Trophoblast cell (in vitro differentiated cells and primary cell): Measurements from ENCODE around the gene C6orf136.

ENCODE experiments used
- DNase-seq, 2 donors: peaks; one replicate each; pipeline ENCODE4 v3.0.0-alpha.2; 2016
- H2AFZ ChIP-seq: 2 replicates; pipeline ENCODE4 v1.6.1; 2013; ENCODE audit warnings: low read length, moderate library complexity, mild to moderate bottlenecking; ENCODE audit not compliant: insufficient read depth, poor library complexity
- H2AK5ac ChIP-seq: 2 replicates; pipeline ENCODE4 v1.6.1; 2013; ENCODE audit warnings: mild to moderate bottlenecking, low read length
- H2BK120ac ChIP-seq: 2 replicates; pipeline ENCODE4 v1.6.1; 2013; ENCODE audit warnings: low read length, mild to moderate bottlenecking, moderate library complexity; ENCODE audit not compliant: insufficient read depth, poor library complexity
- H2BK12ac ChIP-seq: 2 replicates; pipeline ENCODE4 v1.6.1; 2013; ENCODE audit warnings: mild to moderate bottlenecking, low read length, moderate library complexity
- H2BK5ac ChIP-seq: 2 replicates; pipeline ENCODE4 v1.6.1; 2013; ENCODE audit warnings: low read length, low read depth, moderate library complexity, mild to moderate bottlenecking; ENCODE audit not compliant: poor library complexity
- H3K14ac ChIP-seq: 2 replicates; pipeline ENCODE4 v1.6.1; 2013; ENCODE audit warnings: mild to moderate bottlenecking, low read length
- H3K18ac ChIP-seq: 2 replicates; pipeline ENCODE4 v1.6.1; 2013; ENCODE audit warnings: mild to moderate bottlenecking, low read length
- H3K23ac ChIP-seq: 2 replicates; pipeline ENCODE4 v1.6.1; 2013; ENCODE audit warnings: low read length
- H3K27ac ChIP-seq: 2 replicates; pipeline ENCODE4 v1.5.1; 2013; ENCODE audit warnings: low read depth, mild to moderate bottlenecking, inconsistent platforms, low read length, moderate library complexity
- H3K27me3 ChIP-seq: 2 replicates; pipeline ENCODE4 v1.6.1; 2013; ENCODE audit warnings: inconsistent platforms, mild to moderate bottlenecking, low read length, moderate library complexity; ENCODE audit not compliant: insufficient read depth
- H3K36me3 ChIP-seq, 2 experiments: 1 replicate in 1 of 2; 2 replicates in 1 of 2; pipeline ENCODE4 v1.6.1; 2013; ENCODE audit warnings: low read length in 2 of 2, mild to moderate bottlenecking in 2 of 2, moderate library complexity in 1 of 2; ENCODE audit not compliant: insufficient read depth in 2 of 2, control insufficient read depth in 1 of 2
- H3K4ac ChIP-seq: 2 replicates; pipeline ENCODE4 v1.6.1; 2013; ENCODE audit warnings: low read depth, mild to moderate bottlenecking, low read length, moderate library complexity
- H3K4me1 ChIP-seq, 2 experiments: 1 replicate in 1 of 2; 2 replicates in 1 of 2; pipeline ENCODE4 v1.6.1; 2013; ENCODE audit warnings: low read length in 2 of 2, mild to moderate bottlenecking in 2 of 2, moderate library complexity in 1 of 2; ENCODE audit not compliant: insufficient read depth in 2 of 2, control insufficient read depth in 1 of 2
- H3K4me2 ChIP-seq: 2 replicates; pipeline ENCODE4 v1.6.1; 2013; ENCODE audit warnings: inconsistent platforms, mild to moderate bottlenecking, low read length, moderate library complexity
- H3K4me3 ChIP-seq: 2 replicates; pipeline ENCODE4 v1.5.1; 2013; ENCODE audit warnings: mild to moderate bottlenecking, low read depth, low read length, inconsistent platforms
- H3K79me1 ChIP-seq: one replicate; pipeline ENCODE4 v1.6.1; 2013; ENCODE audit warnings: low read length
- H3K79me2 ChIP-seq: 2 replicates; pipeline ENCODE4 v1.6.1; 2013; ENCODE audit warnings: low read length, mild to moderate bottlenecking; ENCODE audit not compliant: control insufficient read depth, insufficient read depth, poor library complexity
- H3K9ac ChIP-seq: 2 replicates; pipeline ENCODE4 v1.6.1; 2013; ENCODE audit warnings: mild to moderate bottlenecking, low read length
- H3K9me3 ChIP-seq: 2 replicates; pipeline ENCODE4 v1.6.1; 2013; ENCODE audit warnings: low read depth, mild to moderate bottlenecking, control low read depth, inconsistent platforms, low read length; ENCODE audit not compliant: insufficient read depth
- H4K12ac ChIP-seq: 2 replicates; pipeline ENCODE4 v1.6.1; 2013; ENCODE audit warnings: low read depth, mild to moderate bottlenecking, low read length, moderate library complexity
- H4K8ac ChIP-seq: 2 replicates; pipeline ENCODE4 v1.6.1; 2013; ENCODE audit warnings: low read depth, mild to moderate bottlenecking, low read length, moderate library complexity
- H4K91ac ChIP-seq: one replicate; pipeline ENCODE4 v1.6.1; 2013; ENCODE audit warnings: low read depth, mild to moderate bottlenecking, low read length, moderate library complexity
- WGBS: extraction: QIAGEN DNeasy Blood & Tissue Kit; methylation state at CpG from one replicate; pipeline ENCODE4 v1.1.7; 2013; ENCODE audit warnings: missing lambda C conversion rate; ENCODE audit not compliant: insufficient read length, insufficient coverage; ENCODE audit errors: extremely low coverage; 5-methylcytosine and 5-hydroxymethylcytosine counted together

The C6orf136 gene

DNA sequence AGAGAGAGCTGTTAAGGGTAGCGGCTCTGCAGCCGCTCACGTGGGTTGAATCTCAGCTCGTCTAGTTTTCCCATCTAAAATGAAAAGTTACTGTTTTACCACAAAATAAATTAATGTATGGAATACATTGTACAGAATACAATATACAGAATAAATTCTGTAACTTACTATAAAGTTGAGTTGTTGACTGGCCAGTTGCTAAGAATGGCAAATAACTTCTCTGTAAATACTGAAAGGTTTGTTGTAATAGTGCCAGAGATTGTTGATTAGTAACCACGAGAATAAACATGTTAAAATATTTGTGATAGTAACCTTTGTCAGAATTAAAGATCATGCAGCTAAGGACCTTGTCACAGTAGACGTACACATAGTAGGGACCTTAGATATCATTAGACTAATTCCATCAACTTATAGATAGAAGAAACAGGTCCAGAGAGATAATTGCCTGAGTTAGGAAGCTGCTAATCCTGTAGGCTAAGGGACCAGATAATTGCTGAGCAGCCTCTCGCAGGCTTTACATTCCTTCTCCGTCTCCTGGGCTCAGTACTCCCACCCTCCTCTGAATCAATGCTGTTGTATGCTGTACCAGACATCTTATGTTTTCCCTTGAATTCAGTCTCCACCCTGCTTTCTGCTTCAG is 44.4 kb downstream of the C6orf136 start:
- H3K27ac ChIP-seq: no peak overlapping the region
- WGBS: no CpG with 5 or more reads among the region's 8 CpGs
- H3K18ac ChIP-seq: no peak overlapping the region
- no peak overlapping the region for H2BK5ac ChIP-seq
- H3K79me2 ChIP-seq: peaks cover 8% of the 10 kb centered on the region
- H2BK120ac ChIP-seq: no peak overlapping the region
- H3K4ac ChIP-seq: no peak overlapping the region
- H3K14ac ChIP-seq: no peak overlapping the region
- H3K4me1 ChIP-seq: peaks cover 15 to 17% of the 10 kb centered on the region in 2 experiments
- H4K91ac ChIP-seq: no peak overlapping the region
- H3K27me3 ChIP-seq: no peaks in the 10 kb centered on the region
- no peak overlapping the region for H4K12ac ChIP-seq
- H4K8ac ChIP-seq: no peak overlapping the region
- no peak overlapping the region for H3K4me3 ChIP-seq
- H2AFZ ChIP-seq: no peak overlapping the region
- peak; percentile 55 to 58 for DNase-seq
- no peak overlapping the region for H3K23ac ChIP-seq
- H3K9me3 ChIP-seq: peaks cover 1% of the 10 kb centered on the region
- H3K79me1 ChIP-seq: peaks cover 15% of the 10 kb centered on the region
- no peak overlapping the region for H3K9ac ChIP-seq
- peaks cover 0 to 5% of the 10 kb centered on the region in 2 experiments for H3K36me3 ChIP-seq
- H2BK12ac ChIP-seq: no peak overlapping the region
- H2AK5ac ChIP-seq: no peak overlapping the region
- H3K4me2 ChIP-seq: peak overlapping the region; percentile 74

- Histone ChIP-seq H3K36me3 (peaks cover 0 to 2% of the 10 kb centered on the region in 2 experiments), H2AK5ac (no peak overlapping the region), H2BK5ac (no peak overlapping the region), H3K27ac (no peak overlapping the region), H3K4ac (no peak overlapping the region), H3K23ac (no peak overlapping the region), H2AFZ (no peak overlapping the region), H3K9me3 (no peaks in the 10 kb centered on the region), H3K18ac (no peak overlapping the region), H3K9ac (no peak overlapping the region), H3K4me2 (no peak overlapping the region), H3K4me3 (no peak overlapping the region), H4K12ac (no peak overlapping the region), H2BK120ac (no peak overlapping the region), H3K14ac (no peak overlapping the region), H3K27me3 (no peaks in the 10 kb centered on the region), H3K79me2 (no peaks in the 10 kb centered on the region), H4K91ac (no peak overlapping the region), H3K79me1 (no peaks in the 10 kb centered on the region), H4K8ac (no peak overlapping the region), H2BK12ac (no peak overlapping the region), H3K4me1 (peaks cover 5 to 8% of the 10 kb centered on the region in 2 experiments)
- no CpG with 5 or more reads among the region's 5 CpGs for WGBS
- no peak for DNase-seq
These were observed 49.5 kb downstream of the C6orf136 start for GRCh38 chr6:30696432-30696831.

- Histone ChIP-seq H3K4ac (no peak overlapping the region), H3K18ac (no peak overlapping the region), H4K91ac (no peak overlapping the region), H3K36me3 (peaks cover 20 to 27% of the 10 kb centered on the region in 2 experiments), H3K79me2 (no peaks in the 10 kb centered on the region), H2AK5ac (no peak overlapping the region), H2BK5ac (no peak overlapping the region), H3K4me3 (no peak overlapping the region), H4K8ac (no peak overlapping the region), H3K27ac (no peak overlapping the region), H2AFZ (no peak overlapping the region), H2BK12ac (no peak overlapping the region), H3K79me1 (no peaks in the 10 kb centered on the region), H3K27me3 (no peaks in the 10 kb centered on the region), H3K23ac (no peak overlapping the region), H3K9ac (no peak overlapping the region), H4K12ac (no peak overlapping the region), H3K14ac (no peak overlapping the region), H3K4me2 (no peak overlapping the region), H3K9me3 (no peaks in the 10 kb centered on the region), H3K4me1 (peaks cover 10 to 18% of the 10 kb centered on the region in 2 experiments), H2BK120ac (no peak overlapping the region)
- no CpG with 5 or more reads among the region's 4 CpGs for WGBS
- peak; percentile 78 to 85 for DNase-seq
These were observed 53.4 kb downstream of the C6orf136 start for GRCh38 chr6:30700340-30700739.
